HG02798 (cell line): ENCODE data around the gene DNAJC19.
"Not testable (repeated sequence)": the region's sequence is repeated elsewhere in the genome, so short reads cannot be mapped to it uniquely, and the experiment has no call there.

Source experiments
- ATAC-seq: cut with Tn5 transposase; IDR thresholded peaks from one replicate; pipeline ENCODE4 v1.9.1; 2021; ENCODE audit warnings: mild to moderate bottlenecking; ENCODE audit not compliant: unreplicated experiment, poor library complexity

Gene DNAJC19

DNA sequence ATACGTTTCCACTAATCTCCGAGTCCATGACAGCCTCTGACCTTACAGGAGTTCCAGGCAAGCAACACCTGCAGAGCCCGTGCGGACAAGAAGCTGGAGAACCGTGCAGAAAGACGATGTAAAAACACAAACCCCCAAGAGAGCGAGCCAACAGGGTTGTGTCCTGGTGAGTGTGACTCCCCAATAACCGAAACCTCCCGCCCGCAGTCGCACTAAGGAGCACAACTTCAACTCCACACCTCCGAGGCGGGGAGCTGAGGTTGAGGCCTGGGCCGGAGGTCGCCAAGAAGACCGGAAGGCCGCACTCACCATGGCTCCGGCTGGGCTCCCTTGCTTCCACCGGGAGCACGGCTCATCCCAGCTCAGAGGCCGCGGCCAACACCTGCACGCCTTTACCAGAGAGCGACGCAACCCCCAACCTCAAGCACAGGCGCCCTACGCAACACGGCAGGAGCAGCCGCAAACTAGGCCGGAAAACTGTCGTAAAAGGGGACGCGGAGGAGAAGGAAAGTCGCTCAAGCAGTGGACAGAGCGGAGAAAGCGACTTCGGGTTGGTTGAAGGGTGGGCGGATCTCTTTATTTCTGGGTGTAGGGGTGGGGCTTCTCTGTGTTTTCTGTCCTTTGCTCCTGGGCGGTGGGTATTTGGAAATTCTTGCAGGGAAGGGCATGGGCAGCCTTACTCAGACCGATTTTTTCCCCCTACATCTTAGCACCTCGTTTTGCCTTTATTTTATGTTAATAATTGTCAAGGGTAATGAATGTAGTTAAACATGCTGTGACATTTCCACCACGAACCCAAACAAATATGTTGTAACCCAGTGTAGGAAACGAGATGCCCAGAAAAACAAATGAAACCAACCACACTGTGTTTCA, at the start of gene DNAJC19:
TSS of gene DNAJC19 (minus strand) at position 446 of the 873 bp plus-strand sequence. CDS start at position 312, 134 bp downstream.
- ATAC-seq = peak; percentile 97

DNA sequence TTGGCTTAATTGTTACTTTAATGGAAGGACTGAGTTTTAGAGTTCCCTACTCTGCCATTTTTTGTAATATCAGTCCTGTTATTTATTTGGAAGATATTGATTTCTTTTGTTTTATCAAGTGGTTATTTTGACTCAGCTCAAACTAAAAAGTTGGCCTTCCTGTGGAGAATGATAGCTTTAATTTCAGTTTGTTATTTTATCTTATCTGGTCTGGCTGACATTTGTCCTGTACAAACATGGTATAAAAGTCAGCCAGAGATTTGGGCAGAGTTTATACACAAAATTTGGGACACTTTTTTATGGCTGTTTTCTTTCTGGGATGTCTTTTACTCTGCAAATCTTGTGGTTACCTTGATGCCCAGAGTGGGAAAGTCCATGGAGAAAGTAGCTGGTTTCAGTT, 41.4 kb upstream of the DNAJC19 start:
- no peak for ATAC-seq

DNA sequence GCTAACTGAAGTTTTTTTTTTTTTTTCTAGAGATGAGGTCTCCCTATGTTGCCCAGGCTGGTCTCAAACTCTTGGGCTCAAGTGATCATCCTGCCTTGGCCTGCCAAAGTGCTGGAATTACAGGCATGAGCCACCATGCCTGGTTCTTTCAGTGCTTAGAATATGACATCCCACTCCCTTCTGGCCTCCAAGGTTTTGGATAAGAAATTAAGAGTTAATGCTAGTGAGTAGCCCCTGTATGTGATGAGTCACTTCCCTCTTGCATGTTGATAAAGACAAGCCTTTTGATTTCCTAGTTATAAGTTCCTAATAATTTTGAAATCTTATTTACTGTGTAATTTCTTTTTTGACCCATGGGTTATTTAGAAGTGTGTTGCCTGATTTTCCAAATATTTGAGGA, 35.7 kb upstream of the DNAJC19 start:
- ATAC-seq = no peak

DNA sequence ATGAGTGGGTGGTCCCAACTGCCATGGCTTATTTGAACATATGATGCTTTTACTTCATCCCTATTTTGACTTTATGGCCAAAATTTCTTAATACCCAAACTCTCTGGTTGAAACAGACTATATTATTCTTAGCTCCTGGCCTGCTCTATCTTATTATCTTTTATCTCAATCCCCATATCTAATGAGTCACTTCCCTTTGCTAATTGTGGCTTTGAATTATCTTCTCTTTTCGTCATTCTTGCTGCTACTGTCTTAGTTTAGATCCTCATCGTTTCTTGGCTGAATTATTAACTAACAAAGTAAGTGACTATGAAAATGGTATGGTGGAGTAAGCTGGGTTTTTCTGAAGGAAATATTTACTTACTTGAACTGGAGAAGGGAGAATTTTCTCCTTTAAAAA, 28.2 kb upstream of the DNAJC19 start:
- no peak for ATAC-seq

DNA sequence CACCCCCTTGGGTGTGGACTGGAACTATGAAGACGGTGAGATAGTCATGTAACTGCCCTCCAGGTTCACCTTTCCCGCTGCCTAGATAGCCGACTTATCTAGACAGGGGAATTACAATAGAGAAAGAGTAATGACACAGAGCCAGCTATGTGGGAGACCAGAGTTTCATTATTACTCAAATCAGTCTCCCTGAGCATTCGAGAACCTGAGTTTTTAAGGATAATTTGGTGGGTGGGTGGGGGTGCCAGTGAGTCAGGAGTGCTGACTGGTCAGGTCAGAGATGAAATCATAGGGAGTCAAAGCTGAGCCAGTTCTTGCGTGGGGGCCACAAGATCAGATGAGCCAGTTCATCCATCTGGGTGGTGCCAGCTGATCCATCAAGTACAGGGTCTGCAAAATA, 19.7 kb upstream of the DNAJC19 start:
- no peak for ATAC-seq

DNA sequence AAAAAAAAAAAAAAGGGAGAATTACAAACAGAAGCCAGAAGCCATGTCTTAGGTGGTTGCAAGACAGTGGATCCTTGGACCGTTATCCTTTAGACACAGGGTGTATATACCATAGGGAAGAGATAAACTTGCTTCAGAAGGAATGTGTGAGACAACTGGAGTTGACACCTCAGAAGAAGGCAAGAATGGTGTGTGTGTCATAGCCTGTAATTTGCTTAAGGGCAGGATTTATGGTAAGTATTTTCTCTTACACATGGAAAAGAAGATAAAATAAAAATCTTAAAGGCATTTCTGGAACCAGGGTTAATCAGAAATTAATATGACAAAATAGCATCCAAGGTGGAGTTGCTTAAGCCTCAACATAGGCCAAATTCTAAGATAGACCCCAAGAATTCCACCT, 19.3 kb upstream of the DNAJC19 start:
- no peak for ATAC-seq

DNA sequence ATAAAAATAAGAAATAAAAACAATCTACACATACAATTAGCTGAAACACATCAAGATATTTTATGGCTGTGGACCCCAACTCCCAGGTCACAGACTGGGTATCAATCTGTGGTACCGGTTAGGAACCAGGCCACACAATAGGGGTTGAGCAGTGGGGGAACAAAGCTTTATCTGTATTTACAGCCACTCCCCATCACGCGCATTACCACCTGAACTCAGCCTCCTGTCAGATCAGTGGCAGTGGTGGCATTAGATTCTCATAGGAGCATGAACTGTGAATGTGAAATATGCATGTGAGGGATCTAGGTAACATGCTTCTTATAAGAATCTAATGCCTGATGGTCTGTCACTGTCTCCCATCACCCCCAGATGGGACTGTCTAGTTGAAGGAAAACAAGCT, 17.7 kb upstream of the DNAJC19 start:
- no peak for ATAC-seq

DNA sequence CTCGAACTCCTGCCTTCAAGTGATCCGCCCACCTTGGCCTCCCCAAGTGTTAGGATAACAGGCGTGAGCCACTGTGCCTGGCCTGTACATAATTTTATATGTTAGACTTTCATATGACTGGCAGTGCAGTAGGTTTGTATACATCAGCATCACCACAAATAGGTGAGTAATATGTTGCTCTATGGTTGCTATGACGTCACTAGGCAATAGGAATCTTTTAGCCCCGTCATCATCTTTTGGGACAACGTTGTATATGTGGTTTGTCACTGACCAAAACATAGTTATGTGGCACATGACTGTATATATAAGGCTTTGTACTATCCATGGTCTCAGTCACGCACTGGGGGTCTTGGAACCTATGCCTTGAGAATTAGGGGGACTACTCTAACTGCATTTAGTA, 17.0 kb upstream of the DNAJC19 start:
- no peak for ATAC-seq

DNA sequence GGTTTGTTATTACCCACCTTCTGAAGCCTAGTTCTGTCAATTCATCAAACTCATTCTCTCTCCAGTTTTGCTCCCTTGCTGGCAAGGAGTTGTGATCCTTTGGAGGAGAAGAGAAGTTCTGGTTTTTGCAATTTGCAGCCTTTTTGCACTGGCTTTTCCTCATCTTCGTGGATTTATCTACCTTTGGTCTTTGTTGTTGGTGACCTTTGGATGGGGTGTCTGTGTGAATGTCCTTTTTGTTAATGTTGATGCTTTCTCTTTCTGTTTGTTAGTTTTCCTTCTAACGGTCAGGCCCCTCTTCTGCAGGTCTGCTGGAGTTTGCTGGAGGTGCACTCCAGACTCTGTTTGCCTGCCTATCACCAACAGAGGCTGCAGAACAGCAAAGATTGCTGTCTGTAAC, 13.9 kb upstream of the DNAJC19 start:
- not testable (repeated sequence) for ATAC-seq

DNA sequence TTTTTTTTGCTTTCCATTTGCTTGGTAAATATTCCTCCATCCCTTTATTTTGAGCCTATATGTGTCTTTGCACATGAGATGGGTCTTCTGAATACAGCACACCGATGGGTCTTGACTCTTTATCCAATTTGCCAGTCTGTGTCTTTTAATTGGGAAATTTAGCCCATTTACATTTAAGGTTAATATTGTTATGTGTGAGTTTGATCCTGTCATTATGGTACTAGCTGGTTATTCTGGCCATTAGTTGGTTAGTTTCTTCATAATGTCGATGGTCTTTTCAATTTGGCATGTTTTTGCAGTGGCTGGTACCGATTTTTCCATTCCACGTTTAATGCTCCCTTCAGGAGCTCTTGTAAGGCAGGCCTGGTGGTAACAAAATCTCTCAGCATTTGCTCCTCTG, 12.8 kb upstream of the DNAJC19 start:
- ATAC-seq = not testable (repeated sequence)

DNA sequence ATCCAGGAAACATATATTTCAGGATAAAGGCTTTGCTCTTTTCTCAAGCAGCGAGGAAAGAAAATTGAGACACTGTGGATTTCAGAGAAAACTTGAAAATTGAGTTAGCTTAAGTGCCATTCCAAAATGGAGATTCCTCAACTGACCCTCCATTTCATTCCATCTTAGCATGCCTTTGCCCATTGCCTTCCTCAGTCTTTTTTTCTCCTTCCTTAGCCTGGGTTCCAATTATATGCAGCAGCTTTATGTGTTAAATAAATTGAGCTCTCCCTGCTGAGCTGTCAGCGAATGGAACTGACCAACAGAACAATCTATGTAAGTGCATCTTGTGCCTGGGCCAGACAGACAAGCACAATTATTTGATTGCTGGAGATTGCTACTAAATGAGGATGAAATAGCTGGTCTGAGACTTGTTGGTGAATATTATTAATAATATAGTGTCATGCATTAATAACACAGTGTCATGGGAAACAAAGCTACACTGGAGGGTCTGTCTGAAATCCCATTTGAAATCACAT, 6.9 kb upstream of the DNAJC19 start:
- ATAC-seq = no peak

DNA sequence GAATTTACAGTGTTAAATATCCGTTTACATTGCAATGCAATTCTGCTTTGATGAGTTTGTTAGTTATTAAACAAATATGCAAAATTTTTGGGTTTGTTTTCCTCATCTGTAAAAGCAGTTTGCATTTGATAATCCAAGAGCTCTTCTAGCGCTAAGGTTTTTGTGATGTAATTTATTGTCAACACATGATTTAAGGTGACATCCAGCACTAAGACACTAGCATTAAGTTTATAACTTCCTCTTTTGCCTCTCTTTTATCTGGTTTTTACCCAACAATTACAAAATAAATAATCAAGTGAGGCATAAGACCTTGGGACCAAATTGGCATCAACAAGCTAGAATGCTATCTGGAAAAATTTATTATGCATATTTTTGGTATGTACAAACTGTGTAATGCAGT, 969 bp upstream of the DNAJC19 start:
- ATAC-seq = no peak

DNA sequence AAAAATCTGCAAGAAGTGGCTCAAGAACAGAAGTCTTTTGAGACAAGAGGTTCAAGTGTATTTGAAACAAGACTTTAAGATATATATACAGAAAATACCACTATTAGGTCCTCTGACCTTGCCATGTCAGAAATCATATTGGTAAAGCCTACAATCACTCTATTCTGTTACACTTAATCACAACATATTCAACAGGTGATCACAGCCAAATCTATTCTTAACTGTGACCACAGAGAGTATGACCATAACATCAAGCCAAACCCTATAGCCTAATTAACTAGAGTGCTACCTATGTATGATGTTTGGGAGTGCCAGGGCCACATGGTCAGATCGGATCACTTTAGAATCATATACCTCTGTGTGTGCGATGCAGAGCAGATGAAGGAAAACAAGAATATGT, 2.2 kb downstream of the DNAJC19 start:
- ATAC-seq = no peak

DNA sequence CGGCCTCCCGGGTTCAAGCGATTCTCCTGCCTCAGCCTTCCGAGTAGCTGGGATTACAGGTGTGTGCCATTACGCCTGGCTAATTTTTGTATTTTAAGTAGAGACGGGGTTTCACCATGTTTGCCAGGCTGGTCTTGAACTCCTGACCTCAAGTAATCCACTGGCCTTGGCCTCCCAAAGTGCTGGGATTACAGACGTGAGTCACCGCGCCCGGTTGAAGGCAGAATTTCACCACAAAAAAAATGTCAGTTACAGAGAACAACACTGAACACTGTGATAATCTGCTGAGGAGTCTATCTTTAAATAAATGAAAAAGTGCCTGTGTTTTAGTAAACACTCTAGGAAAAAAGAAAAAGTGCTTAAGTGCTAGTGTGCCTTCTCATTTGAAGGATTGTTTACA, 3.2 kb downstream of the DNAJC19 start:
- not testable (repeated sequence) for ATAC-seq

DNA sequence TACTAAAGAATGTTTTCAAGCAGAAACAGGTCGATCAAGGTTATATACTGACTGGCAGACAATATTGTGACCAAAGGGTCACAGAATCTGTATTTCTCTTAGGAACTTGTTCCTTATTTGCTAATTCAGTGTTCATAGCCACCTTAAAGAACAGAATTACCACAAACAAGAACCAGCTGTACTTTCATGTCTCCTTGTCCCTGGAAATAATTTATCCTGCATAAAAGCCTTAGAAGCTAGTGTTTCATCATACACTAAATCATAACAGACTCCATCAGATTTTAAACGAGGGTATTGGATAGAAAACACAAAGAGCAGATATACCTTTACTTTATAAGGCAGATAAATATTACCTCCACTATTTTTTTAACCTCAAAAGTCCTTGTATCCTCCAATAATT, 6.4 kb downstream of the DNAJC19 start:
- no peak for ATAC-seq

DNA sequence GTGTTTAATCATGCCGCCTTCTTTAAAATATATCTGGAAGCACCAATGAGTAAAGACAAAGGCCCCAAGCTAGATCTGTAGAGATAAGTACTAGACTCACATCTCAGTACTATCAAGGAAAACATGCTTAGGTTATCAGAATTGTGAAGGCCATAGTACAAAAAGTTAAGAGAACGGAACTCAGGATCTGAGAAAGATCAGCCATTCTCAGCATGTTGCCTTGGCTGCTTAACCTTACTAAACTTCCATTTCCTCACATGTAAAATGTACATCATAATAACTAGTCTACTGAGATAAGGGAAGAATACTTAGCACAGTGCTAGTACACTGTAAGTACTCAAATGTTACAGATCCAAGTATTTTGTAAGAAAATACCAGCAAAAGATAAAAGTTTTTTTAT, 7.6 kb downstream of the DNAJC19 start:
- no peak for ATAC-seq

DNA sequence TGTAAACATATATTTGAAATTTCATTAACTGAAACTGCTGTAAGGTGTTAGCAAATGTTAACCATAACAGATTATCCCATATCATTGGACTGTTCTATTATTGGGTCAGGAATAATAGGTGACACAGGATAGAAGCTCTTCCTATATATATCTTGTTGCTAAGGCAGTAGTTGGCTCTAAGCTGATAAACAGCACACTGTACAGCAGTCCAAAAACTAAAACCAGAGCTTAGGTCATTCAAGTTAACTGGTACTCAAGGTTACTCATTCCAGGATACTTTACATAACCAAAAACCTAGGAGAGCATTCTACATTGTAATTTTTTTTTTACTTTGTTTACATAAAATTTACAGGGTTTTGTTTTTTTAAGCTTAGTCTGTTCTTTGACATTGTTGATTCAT, 8.9 kb downstream of the DNAJC19 start:
- no peak for ATAC-seq

DNA sequence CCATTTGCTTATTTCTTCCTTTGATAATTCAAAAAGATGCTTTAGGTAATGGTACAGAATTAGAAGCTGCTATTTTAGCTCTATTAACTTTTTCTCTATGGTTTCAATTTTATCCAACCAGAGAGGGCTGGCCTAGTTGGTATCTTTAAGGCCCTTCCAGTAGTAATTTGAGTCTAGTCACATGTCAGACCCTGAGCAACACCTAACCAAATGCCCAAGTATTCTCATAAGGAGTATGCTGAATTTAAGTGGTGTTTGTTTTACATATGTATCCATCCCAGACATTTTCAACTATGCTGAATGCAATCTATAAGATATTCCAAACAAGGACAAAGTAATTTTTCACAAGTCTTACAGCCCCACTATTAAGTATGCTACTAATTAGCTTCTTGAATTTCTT, 9.6 kb downstream of the DNAJC19 start:
- ATAC-seq = no peak

DNA sequence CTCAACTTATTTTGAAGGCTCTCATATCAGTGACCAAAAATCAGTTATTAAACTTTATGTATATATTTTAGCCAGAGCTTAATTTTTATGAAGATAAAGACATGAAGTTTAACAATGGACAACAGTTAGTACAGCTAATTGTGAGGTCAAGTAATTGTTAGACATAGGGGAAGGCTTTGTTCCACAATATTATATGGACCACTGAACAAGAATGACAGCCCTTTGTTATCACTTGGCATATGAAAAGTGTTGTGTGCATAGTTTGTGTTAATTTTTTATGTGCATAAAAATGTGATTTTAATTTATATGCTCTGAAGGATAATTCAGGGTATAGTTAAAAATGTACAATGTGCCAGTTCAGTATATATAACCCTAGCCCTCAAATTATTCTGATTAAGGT, 12.0 kb downstream of the DNAJC19 start:
- no peak for ATAC-seq

DNA sequence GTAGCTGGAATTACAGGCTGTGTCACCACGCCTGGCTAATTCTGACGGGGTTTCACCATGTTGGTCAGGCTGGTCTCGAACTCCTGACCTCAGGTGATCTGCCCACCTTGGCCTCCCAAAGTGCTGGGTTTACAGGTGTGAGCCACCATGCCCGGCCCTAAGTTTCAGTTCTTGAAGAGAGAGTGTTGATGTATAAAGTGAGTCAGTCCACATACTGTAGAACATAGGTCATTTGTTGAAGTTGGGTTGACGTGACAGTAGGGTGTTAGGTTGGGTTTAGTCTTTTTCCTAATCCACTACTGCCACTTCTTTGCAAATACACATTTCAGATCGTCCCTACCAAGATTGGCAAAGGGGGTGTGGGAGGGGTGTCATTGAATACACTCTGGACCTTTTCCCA, 15.2 kb downstream of the DNAJC19 start:
- no peak for ATAC-seq

DNA sequence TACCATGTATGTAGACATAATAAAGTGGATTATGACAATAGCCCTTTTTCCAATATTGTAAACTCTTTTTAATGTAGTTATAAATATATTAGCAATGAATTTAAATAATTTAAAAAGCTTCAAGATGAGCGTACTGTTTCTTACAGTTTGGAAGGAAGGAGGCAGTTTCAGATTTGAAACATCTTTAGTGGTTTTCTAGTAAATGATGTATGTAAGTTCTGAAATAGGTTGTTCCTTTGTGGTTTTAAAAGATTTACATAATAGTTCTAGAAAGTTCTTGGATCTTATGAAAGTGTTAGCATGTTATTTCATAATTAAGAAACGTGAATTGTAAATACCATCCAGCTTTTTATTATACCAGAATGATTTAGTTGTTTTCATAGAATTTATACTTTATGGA, 16.0 kb downstream of the DNAJC19 start:
- peak; percentile 69 for ATAC-seq

DNA sequence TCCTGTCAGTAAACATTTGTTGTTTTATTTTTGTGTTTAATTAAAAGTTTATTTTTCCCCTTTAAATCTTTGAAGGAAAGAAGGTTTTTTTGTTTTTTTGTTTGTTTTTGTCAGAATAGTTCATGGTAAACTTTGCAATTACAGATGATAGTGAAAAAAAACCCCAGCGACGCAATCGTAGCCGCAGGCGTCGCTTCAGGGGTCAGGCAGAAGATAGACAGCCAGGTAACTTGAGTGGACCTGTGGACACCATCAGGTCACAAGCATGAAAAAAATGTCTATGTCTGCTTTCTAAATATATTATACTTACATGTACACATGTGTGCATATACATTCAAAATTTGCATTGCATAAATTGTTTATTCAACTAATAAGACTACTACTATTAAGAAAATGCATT, 18.6 kb downstream of the DNAJC19 start:
- no peak for ATAC-seq
